B cell (primary cell): ENCODE results near the gene MGST2. TPM values are rescaled to one million over a fixed set of nuclear protein-coding genes. Genes with fewer than 3 reads are reported as not detected.

ENCODE experiments used
- ATAC-seq: fragments of 200-7000 bp; cut with Tn5 transposase; one replicate; pipeline ENCODE4 v1.10.0; 2021; ENCODE audit warnings: low read depth, mild to moderate bottlenecking, moderate number of reproducible peaks, moderate library complexity
- CTCF ChIA-PET: fragments of 350-600 bp; sonication (Branson Sonifier 250); formaldehyde crosslinking; loops from one replicate; lab custom pipeline; 2021; ENCODE audit warnings: antibody characterized with exemption, inconsistent platforms; lab: Charles Lee
- POLR2A ChIA-PET: fragments of 350-600 bp; sonication (Branson Sonifier 250); formaldehyde crosslinking; loops from one replicate; lab custom pipeline; 2021; ENCODE audit warnings: antibody characterized with exemption; lab: Charles Lee
- DNase-seq: peaks from one replicate; pipeline ENCODE4 v3.0.0; 2013
- H2AFZ ChIP-seq: 2 replicates; pipeline ENCODE4 v1.6.1; 2012; ENCODE audit warnings: mild to moderate bottlenecking, low read depth, low read length; ENCODE audit not compliant: insufficient read depth, poor library complexity, severe bottlenecking
- H3K27ac ChIP-seq, 2 donors: 1 replicate in 1 of 2; 2 replicates in 1 of 2; pipeline ENCODE4 v1.5.1; 2012 to 2013; ENCODE audit warnings: low read length in 2 of 2, mild to moderate bottlenecking in 2 of 2, moderate library complexity in 1 of 2
- H3K27me3 ChIP-seq, 4 experiments: fragments of 200-600 bp in 1 of 4; sonication (generic) in 1 of 4; replicated peaks in 1 of 4; 1 replicate in 2 of 4; 2 replicates in 2 of 4; pipeline versions ENCODE4 v1.6.1 to v1.7.0; 2013 to 2016; ENCODE audit warnings: low read length in 3 of 4, mild to moderate bottlenecking in 2 of 4, mixed read lengths in 1 of 4, moderate library complexity in 1 of 4; ENCODE audit not compliant: insufficient read depth in 4 of 4, control insufficient read depth in 3 of 4; ENCODE audit errors: control extremely low read depth in 1 of 4
- H3K36me3 ChIP-seq, 2 experiments: replicated peaks in 1 of 2; 1 replicate in 1 of 2; 2 replicates in 1 of 2; pipeline versions ENCODE4 v1.6.1 to v1.7.1; 2013; ENCODE audit warnings: low read length in 1 of 2; ENCODE audit not compliant: insufficient read depth in 2 of 2, control insufficient read depth in 1 of 2; ENCODE audit errors: control extremely low read depth in 1 of 2, extremely low read depth in 1 of 2
- H3K4me1 ChIP-seq, 2 donors: fragments of 200-600 bp in 1 of 2; sonication (generic) in 1 of 2; 1 replicate in 1 of 2; 2 replicates in 1 of 2; pipeline versions ENCODE4 v1.5.1 to v1.6.1; 2013 to 2017; ENCODE audit warnings: low read length in 2 of 2; ENCODE audit not compliant: control insufficient read depth in 2 of 2, insufficient read depth in 2 of 2
- H3K4me2 ChIP-seq: replicated peaks from 2 replicates; pipeline ENCODE3; 2012; ENCODE audit warnings: mild to moderate bottlenecking, low read depth, low read length; ENCODE audit not compliant: poor library complexity, severe bottlenecking
- H3K4me3 ChIP-seq, 5 experiments: fragments of 200-600 bp in 1 of 5; sonication (generic) in 1 of 5; 1 replicate in 3 of 5; 2 replicates in 2 of 5; pipeline versions ENCODE4 v1.5.1 to v1.7.0; 2011 to 2016; ENCODE audit warnings: low read length in 4 of 5, mild to moderate bottlenecking in 4 of 5, low read depth in 2 of 5, control low read depth in 1 of 5, moderate library complexity in 1 of 5; ENCODE audit not compliant: insufficient read depth in 1 of 5; ENCODE audit errors: control extremely low read depth in 1 of 5, extremely low read depth in 1 of 5
- H3K79me2 ChIP-seq: fragments of 200-600 bp; sonication (generic); one replicate; pipeline ENCODE4 v1.6.0; 2016; ENCODE audit warnings: low read length; ENCODE audit not compliant: control insufficient read depth, insufficient read depth
- H3K9ac ChIP-seq: fragments of 200-600 bp; sonication (generic); 2 replicates; pipeline ENCODE4 v1.6.1; 2017; ENCODE audit warnings: mild to moderate bottlenecking, low read length, moderate library complexity
- H3K9me3 ChIP-seq, 3 donors: one replicate each; pipeline versions ENCODE4 v1.6.1 to v1.7.1; 2013; ENCODE audit warnings: low read length in 2 of 3; ENCODE audit not compliant: control insufficient read depth in 2 of 3, insufficient read depth in 1 of 3; ENCODE audit errors: control extremely low read depth in 1 of 3
- H4K20me1 ChIP-seq: 2 replicates; pipeline ENCODE4 v1.6.0; 2012; ENCODE audit warnings: mild to moderate bottlenecking, low read length; ENCODE audit not compliant: insufficient read depth, control insufficient read depth, poor library complexity, severe bottlenecking
- H3K27ac Mint-ChIP-seq: one replicate; pipeline ENCODE4 v1.8.0; 2021; ENCODE audit warnings: mixed read lengths
- H3K27me3 Mint-ChIP-seq: one replicate; pipeline ENCODE4 v1.8.0; 2021; ENCODE audit warnings: mixed read lengths
- H3K4me1 Mint-ChIP-seq: one replicate; pipeline ENCODE4 v1.8.0; 2021; ENCODE audit warnings: mixed read lengths
- H3K4me3 Mint-ChIP-seq: one replicate; pipeline ENCODE4 v1.8.0; 2021; ENCODE audit warnings: mixed read lengths
- H3K9me3 Mint-ChIP-seq: one replicate; pipeline ENCODE4 v1.8.0; 2022; ENCODE audit warnings: mixed read lengths; ENCODE audit not compliant: insufficient read depth
- EZH2 ChIP-seq: IDR thresholded peaks from 2 replicates; pipeline ENCODE4 v1.6.1; 2012; ENCODE audit warnings: borderline replicate concordance, low read depth, mild to moderate bottlenecking, moderate library complexity, low read length; ENCODE audit not compliant: insufficient read depth, poor library complexity, severe bottlenecking
- WGBS: methylation state at CpG from one replicate; pipeline ENCODE4 v1.1.5; 2013; ENCODE audit warnings: missing lambda C conversion rate; ENCODE audit not compliant: insufficient coverage; 5-methylcytosine and 5-hydroxymethylcytosine counted together
- intact Hi-C: fragments of 100-400 bp; cut with micrococcal nuclease; formaldehyde crosslinking; loops from one replicate; pipeline ENCODE4 v1.10.0; 2022
- polyA plus RNA-seq: library from polyadenylated mRNA; depleted of rRNA; stranded (reverse); fragments of >200 nt; gene quantifications from 2 replicates; pipeline ENCODE4 v1.2.3, GENCODE V29; 2012
- total RNA-seq, 2 donors: library from RNA; stranded (reverse); fragments of 120-200 nt in 1 of 2; gene quantifications; 1 replicate in 1 of 2; 2 replicates in 1 of 2; pipeline versions ENCODE4 v1.2.3 to v1.2.4, GENCODE V29; 2013 to 2022
- TF ChIP-seq, protein P1 (sequence below): fragments of 200-600 bp; IDR thresholded peaks from one replicate; pipeline ENCODE4 v1.8.0; 2022; ENCODE audit warnings: antibody characterized with exemption, mild to moderate bottlenecking

Gene MGST2
- total and polyA plus RNA-seq, 2 donors (not counting 1 experiment from before 2014, with no cell fraction given): 0.81 to 3.4 TPM

DNA sequence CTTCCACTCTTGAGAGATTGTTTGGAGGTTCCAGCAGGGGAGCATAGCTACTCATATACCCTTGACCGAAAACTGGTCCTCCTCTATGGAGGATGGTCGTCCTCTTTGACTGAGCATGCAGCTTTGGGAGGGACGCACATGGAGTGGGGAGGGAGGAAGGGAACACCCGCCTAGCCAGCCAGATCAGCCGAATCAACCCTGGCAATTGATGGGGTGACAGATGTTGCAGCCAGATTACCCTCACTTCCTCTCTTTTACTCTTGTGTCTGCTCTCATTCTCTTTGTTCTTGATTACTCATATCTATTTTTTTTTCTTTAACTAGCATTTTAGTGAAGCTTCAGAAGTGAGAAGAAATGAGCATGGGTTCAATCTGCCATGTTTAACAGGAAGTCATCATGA, 19.6 kb downstream of the MGST2 start:
- no peaks in the 10 kb centered on the region for H3K79me2 ChIP-seq
- H3K36me3 ChIP-seq: no peaks in the 10 kb centered on the region
- H3K4me3 ChIP-seq: no peak overlapping the region
- no peak for ATAC-seq
- no peaks in the 10 kb centered on the region for H3K9me3 ChIP-seq
- Mint-ChIP-seq H3K9me3 (no peaks in the 10 kb centered on the region), H3K27me3 (no peaks in the 10 kb centered on the region), H3K4me1 (no peaks in the 10 kb centered on the region), H3K4me3 (no peak overlapping the region), H3K27ac (no peak overlapping the region)
- CTCF ChIA-PET: interaction anchor here (0.9 to 1.1 kb wide), 2 partner anchors 19 to 28 kb away, joined by 3 to 4 read pairs; no protein-coding TSS in a partner anchor
- WGBS: no CpG with 5 or more reads among the region's 5 CpGs
- H4K20me1 ChIP-seq: no peaks in the 10 kb centered on the region
- TF ChIP-seq, protein P1, sequence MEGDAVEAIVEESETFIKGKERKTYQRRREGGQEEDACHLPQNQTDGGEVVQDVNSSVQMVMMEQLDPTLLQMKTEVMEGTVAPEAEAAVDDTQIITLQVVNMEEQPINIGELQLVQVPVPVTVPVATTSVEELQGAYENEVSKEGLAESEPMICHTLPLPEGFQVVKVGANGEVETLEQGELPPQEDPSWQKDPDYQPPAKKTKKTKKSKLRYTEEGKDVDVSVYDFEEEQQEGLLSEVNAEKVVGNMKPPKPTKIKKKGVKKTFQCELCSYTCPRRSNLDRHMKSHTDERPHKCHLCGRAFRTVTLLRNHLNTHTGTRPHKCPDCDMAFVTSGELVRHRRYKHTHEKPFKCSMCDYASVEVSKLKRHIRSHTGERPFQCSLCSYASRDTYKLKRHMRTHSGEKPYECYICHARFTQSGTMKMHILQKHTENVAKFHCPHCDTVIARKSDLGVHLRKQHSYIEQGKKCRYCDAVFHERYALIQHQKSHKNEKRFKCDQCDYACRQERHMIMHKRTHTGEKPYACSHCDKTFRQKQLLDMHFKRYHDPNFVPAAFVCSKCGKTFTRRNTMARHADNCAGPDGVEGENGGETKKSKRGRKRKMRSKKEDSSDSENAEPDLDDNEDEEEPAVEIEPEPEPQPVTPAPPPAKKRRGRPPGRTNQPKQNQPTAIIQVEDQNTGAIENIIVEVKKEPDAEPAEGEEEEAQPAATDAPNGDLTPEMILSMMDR: no peak
- no peak for TF ChIP-seq EZH2
- POLR2A ChIA-PET: no interaction called here
- no peak overlapping the region for H3K27ac ChIP-seq
- intact Hi-C loops: no loop called here
- H2AFZ ChIP-seq: no peak overlapping the region
- H3K9ac ChIP-seq: no peak overlapping the region
- H3K4me2 ChIP-seq: no peak overlapping the region
- H3K4me1 ChIP-seq: no peaks in the 10 kb centered on the region
- no peaks in the 10 kb centered on the region for H3K27me3 ChIP-seq
- DNase-seq: no peak

DNA sequence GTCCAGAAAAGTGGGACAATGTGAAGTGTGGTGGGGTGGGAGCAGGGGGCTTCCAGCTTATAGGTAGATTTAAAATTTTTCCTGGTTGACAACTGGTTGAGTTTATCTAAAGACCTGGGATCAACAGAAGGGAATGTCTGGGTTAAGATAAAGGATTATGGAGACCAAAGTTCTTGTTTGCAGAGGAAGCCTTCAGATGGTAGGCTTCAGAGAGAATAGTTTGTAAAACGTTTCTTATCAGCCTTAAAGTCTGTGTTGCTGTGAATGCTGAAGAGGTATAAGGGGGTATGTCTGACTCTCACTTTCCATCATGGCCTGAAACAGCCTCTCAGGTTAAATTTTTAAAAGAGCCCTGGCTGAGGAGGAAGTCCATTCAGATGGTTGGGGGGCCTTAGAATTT, 20.5 kb downstream of the MGST2 start:
- H3K27me3 ChIP-seq: no peaks in the 10 kb centered on the region
- no peak overlapping the region for H3K9ac ChIP-seq
- H3K4me2 ChIP-seq: no peak overlapping the region
- no peak overlapping the region for H3K27ac Mint-ChIP-seq
- no peaks in the 10 kb centered on the region for H3K4me1 ChIP-seq
- ATAC-seq (no peak), DNase-seq (no peak)
- no peak for TF ChIP-seq EZH2
- TF ChIP-seq, protein P1: no peak
- no peaks in the 10 kb centered on the region for H4K20me1 ChIP-seq
- H2AFZ ChIP-seq: no peak overlapping the region
- POLR2A ChIA-PET: no interaction called here
- H3K4me1 Mint-ChIP-seq: no peaks in the 10 kb centered on the region
- no peak overlapping the region for H3K4me3 Mint-ChIP-seq
- CTCF ChIA-PET: interaction anchor here (1.1 kb wide), 1 partner anchor 29 kb away, joined by 3 read pairs; no protein-coding TSS in a partner anchor
- H3K79me2 ChIP-seq: no peaks in the 10 kb centered on the region
- H3K9me3 Mint-ChIP-seq: no peaks in the 10 kb centered on the region
- intact Hi-C loops: no loop called here
- no peak overlapping the region for H3K4me3 ChIP-seq
- H3K9me3 ChIP-seq: no peaks in the 10 kb centered on the region
- WGBS: no CpG with 5 or more reads among the region's 1 CpG
- H3K36me3 ChIP-seq: no peaks in the 10 kb centered on the region
- H3K27ac ChIP-seq: no peak overlapping the region
- no peaks in the 10 kb centered on the region for H3K27me3 Mint-ChIP-seq
